Heart left ventricle (tissue), 13 donors: Measurements from ENCODE around the gene TRMT44.
A peak's percentile ranks its signal among the peaks of the same experiment; 100 is the strongest.

ENCODE experiments used
- CTCF ChIP-seq, 12 donors: fragments of 200-600 bp; sonication (generic) in 4 of 12; IDR thresholded peaks; one replicate each; pipeline versions ENCODE4 v1.5.0 to v1.8.0; 2018 to 2022; ENCODE audit warnings: antibody characterized with exemption in 12 of 12, mild to moderate bottlenecking in 5 of 12
- POLR2A ChIP-seq, 2 donors: fragments of 450-650 bp; IDR thresholded peaks; one replicate each; pipeline ENCODE4 v1.6.1; 2017; ENCODE audit warnings: antibody characterized with exemption in 2 of 2, mild to moderate bottlenecking in 2 of 2, moderate library complexity in 2 of 2
- donor health status: ischemic (EF 13 %, LVEDD 7.1; RV severe dilation, severe dysfunction).
- donor health status: DM: no; HTN: yes; CAD: no.
- donor health status: DM: no; HTN: no; CAD: no.
- donor health status: ischemic (EF 25% LVEDD 6.9; RV normal size, moderate dysfunction).
- donor health status: ischemic (EF 25% LVEDD 5.7; RV mildly dilated, moderate dysfunction).
- donor health status: ischemic (EF 35%, LVEDD 5.7; RV mildly dilated, moderate dysfunction).
- donor health status: nonischemic (EF 11% LVEDD 7.7; RV severe dilation, severe dysfunction).
- donor health status: DM: yes; HTN: yes; CAD: no.
- donor health status: PGD.
- donor health status: ischemic (EF 29% LVEDD 5.4; RV normal size, mild dysfunction).
- donor health status: nonischemic (EF 23%, LVEDD 6.1; RV moderate dilation, normal function).

- TF ChIP-seq POLR2A (IDR thresholded peaks at IDR 0.05) (no peak), CTCF (IDR thresholded peaks at IDR 0.05) (peak; percentile 89 to 97 (median 94))
Measured at GRCh38 chr4:8403173-8403753, 37.3 kb upstream of the TRMT44 start.
